GM18508 (cell line): ENCODE results near the gene NR3C1.

Experiments
- ATAC-seq: cut with Tn5 transposase; IDR thresholded peaks from one replicate; pipeline ENCODE4 v1.9.1; 2021; ENCODE audit warnings: moderate number of reproducible peaks; ENCODE audit not compliant: insufficient read depth, unreplicated experiment

NR3C1 gene

GRCh38 chr5:143403593-143404415 is at the start of gene NR3C1:
NR3C1 (minus strand) TSS chr5:143403686; CDS start chr5:143400839, 2,847 bp downstream.
- ATAC-seq: peak; percentile 26

GRCh38 chr5:143449772-143450171 is 46.3 kb upstream of the NR3C1 start:
- ATAC-seq: no peak

GRCh38 chr5:143448518-143448917 is 45.0 kb upstream of the NR3C1 start:
- ATAC-seq: no peak

- no peak for ATAC-seq
Observed at GRCh38 chr5:143447983-143448382, 44.5 kb upstream of the NR3C1 start.

GRCh38 chr5:143446535-143447226 is 43.2 kb upstream of the NR3C1 start:
- no peak for ATAC-seq

- no peak for ATAC-seq
Observed at GRCh38 chr5:143445776-143446175, 42.3 kb upstream of the NR3C1 start.

GRCh38 chr5:143443330-143443729 is 39.8 kb upstream of the NR3C1 start:
- no peak for ATAC-seq

GRCh38 chr5:143442385-143442784 is 38.9 kb upstream of the NR3C1 start:
- ATAC-seq: no peak

- no peak for ATAC-seq
Observed at GRCh38 chr5:143440448-143441115, 37.1 kb upstream of the NR3C1 start.

GRCh38 chr5:143437666-143438273 is 34.3 kb upstream of the NR3C1 start:
- ATAC-seq: no peak

GRCh38 chr5:143436871-143437270 is 33.4 kb upstream of the NR3C1 start:
- ATAC-seq: no peak

GRCh38 chr5:143435210-143435657 is 31.7 kb upstream of the NR3C1 start:
- peak; percentile 68 for ATAC-seq

GRCh38 chr5:143434261-143435209 is 31.0 kb upstream of the NR3C1 start:
- ATAC-seq: no peak

- ATAC-seq: no peak
Observed at GRCh38 chr5:143433670-143434069, 30.2 kb upstream of the NR3C1 start.

- peak; percentile 36 for ATAC-seq
Observed at GRCh38 chr5:143432658-143433239, 29.3 kb upstream of the NR3C1 start.

- ATAC-seq: no peak
Observed at GRCh38 chr5:143431789-143432188, 28.3 kb upstream of the NR3C1 start.

GRCh38 chr5:143428738-143429420 is 25.4 kb upstream of the NR3C1 start:
- ATAC-seq: no peak

- no peak for ATAC-seq
Observed at GRCh38 chr5:143428155-143428554, 24.7 kb upstream of the NR3C1 start.
